Neural cell (in vitro differentiated cells): ENCODE data around the gene ALDH8A1. TPM values are rescaled to one million over a fixed set of nuclear protein-coding genes. Genes with fewer than 3 reads are reported as not detected.

Source experiments
- H2AFZ ChIP-seq: fragments of 200-600, 300-800 bp; sonication (generic), shearing (Covaris generic); 2 replicates; pipeline ENCODE4 v1.6.0; 2014; ENCODE audit warnings: low read depth, mild to moderate bottlenecking, antibody characterized with exemption, low read length, moderate library complexity
- H3F3A ChIP-seq: fragments of 200-600 bp; shearing (Covaris generic); 2 replicates; pipeline ENCODE4 v1.6.1; 2016; ENCODE audit warnings: mild to moderate bottlenecking, moderate library complexity, mixed read lengths, antibody characterized with exemption, low read length; ENCODE audit not compliant: insufficient read depth, poor library complexity, severe bottlenecking
- H3K27ac ChIP-seq: fragments of 200-600, 300-800 bp; sonication (generic), shearing (Covaris generic); 2 replicates; pipeline ENCODE4 v1.5.1; 2014; ENCODE audit warnings: mild to moderate bottlenecking, low read length, moderate library complexity
- H3K27me3 ChIP-seq: fragments of 300-800, 200-600 bp; sonication (generic), shearing (Covaris generic); 2 replicates; pipeline ENCODE4 v1.6.0; 2014; ENCODE audit warnings: mild to moderate bottlenecking, low read depth, low read length, moderate library complexity; ENCODE audit not compliant: insufficient read depth
- H3K36me3 ChIP-seq: fragments of 300-800, 200-600 bp; sonication (generic), shearing (Covaris generic); 2 replicates; pipeline ENCODE4 v1.5.1; 2014; ENCODE audit warnings: mild to moderate bottlenecking, antibody characterized with exemption, low read length, moderate library complexity; ENCODE audit not compliant: insufficient read depth
- H3K4me2 ChIP-seq: fragments of 300-800, 200-600 bp; sonication (generic), shearing (Covaris generic); 2 replicates; pipeline ENCODE4 v1.6.0; 2014; ENCODE audit warnings: mild to moderate bottlenecking, low read length
- H3K4me3 ChIP-seq: fragments of 300-800, 200-600 bp; sonication (generic), shearing (Covaris generic); 2 replicates; pipeline ENCODE4 v1.5.1; 2014; ENCODE audit warnings: mild to moderate bottlenecking, low read length, moderate library complexity
- H3K79me2 ChIP-seq: fragments of 200-600 bp; shearing (Covaris generic); replicated peaks from 2 replicates; pipeline ENCODE4 v1.6.0; 2014; ENCODE audit warnings: mild to moderate bottlenecking, low read length, moderate library complexity; ENCODE audit not compliant: insufficient read depth
- H3K9ac ChIP-seq: fragments of 300-800, 200-600 bp; sonication (generic), shearing (Covaris generic); 2 replicates; pipeline ENCODE4 v1.6.1; 2016; ENCODE audit warnings: mild to moderate bottlenecking, low read length, mixed read lengths
- H3K9me2 ChIP-seq: fragments of 200-600 bp; shearing (Covaris generic); 2 replicates; pipeline ENCODE4 v1.6.1; 2016; ENCODE audit warnings: mild to moderate bottlenecking, low read length, mixed read lengths; ENCODE audit not compliant: insufficient read depth
- H3K9me3 ChIP-seq: fragments of 200-600, 300-800 bp; sonication (generic), shearing (Covaris generic); 2 replicates; pipeline ENCODE4 v1.6.1; 2016; ENCODE audit warnings: mild to moderate bottlenecking, mixed run types, low read length, moderate library complexity, mixed read lengths
- H4K20me1 ChIP-seq: fragments of 200-600 bp; shearing (Covaris generic); 2 replicates; pipeline ENCODE4 v1.6.1; 2016; ENCODE audit warnings: mild to moderate bottlenecking, mixed run types; ENCODE audit not compliant: insufficient read depth
- EP300 ChIP-seq: fragments of 450-650 bp; conservative IDR thresholded peaks from 2 replicates; pipeline ENCODE4 v1.6.1; 2014; ENCODE audit warnings: antibody characterized with exemption, mild to moderate bottlenecking, moderate library complexity; ENCODE audit not compliant: poor library complexity, severe bottlenecking
- EZH2 ChIP-seq: fragments of 200-600, 300-800 bp; shearing (Covaris generic), sonication (generic); IDR thresholded peaks from 2 replicates; pipeline ENCODE4 v1.6.1; 2014; ENCODE audit warnings: antibody characterized with exemption, low read length, borderline replicate concordance, mild to moderate bottlenecking; ENCODE audit not compliant: insufficient read depth, poor library complexity, severe bottlenecking
- MXI1 ChIP-seq: fragments of 450-650 bp; conservative IDR thresholded peaks from 2 replicates; pipeline ENCODE4 v1.6.1; 2014; ENCODE audit warnings: antibody characterized with exemption, mild to moderate bottlenecking; ENCODE audit not compliant: poor library complexity, severe bottlenecking
- POLR2AphosphoS5 ChIP-seq: IDR thresholded peaks from 2 replicates; pipeline ENCODE4 v1.6.1; 2012
- RAD21 ChIP-seq: fragments of 450-650 bp; conservative IDR thresholded peaks from 2 replicates; pipeline ENCODE4 v1.6.1; 2014; ENCODE audit warnings: antibody characterized with exemption, mild to moderate bottlenecking, moderate library complexity
- SMC3 ChIP-seq: fragments of 450-650 bp; conservative IDR thresholded peaks from 2 replicates; pipeline ENCODE4 v1.6.1; 2014; ENCODE audit warnings: antibody characterized with exemption, mild to moderate bottlenecking, moderate library complexity; ENCODE audit not compliant: poor library complexity
- TAF1 ChIP-seq: IDR thresholded peaks from 2 replicates; pipeline ENCODE4 v1.6.1; 2012; ENCODE audit warnings: low read depth
- polyA plus RNA-seq: library from polyadenylated mRNA; depleted of rRNA; stranded (reverse); fragments of >200 nt; gene quantifications from 2 replicates; pipeline ENCODE4 v1.2.3, GENCODE V29; 2014
- TF ChIP-seq, protein P1 (sequence below): IDR thresholded peaks from 2 replicates; pipeline ENCODE4 v1.6.1; 2012; ENCODE audit warnings: borderline replicate concordance
- TF ChIP-seq, protein P2 (sequence below): fragments of 450-650 bp; IDR thresholded peaks from 2 replicates; pipeline ENCODE4 v1.5.1; 2014; ENCODE audit warnings: antibody characterized with exemption, mild to moderate bottlenecking, moderate library complexity; ENCODE audit not compliant: poor library complexity, severe bottlenecking

The ALDH8A1 gene
- polyA plus RNA-seq, 1 donor from 2014 or later = 6.9 TPM

DNA sequence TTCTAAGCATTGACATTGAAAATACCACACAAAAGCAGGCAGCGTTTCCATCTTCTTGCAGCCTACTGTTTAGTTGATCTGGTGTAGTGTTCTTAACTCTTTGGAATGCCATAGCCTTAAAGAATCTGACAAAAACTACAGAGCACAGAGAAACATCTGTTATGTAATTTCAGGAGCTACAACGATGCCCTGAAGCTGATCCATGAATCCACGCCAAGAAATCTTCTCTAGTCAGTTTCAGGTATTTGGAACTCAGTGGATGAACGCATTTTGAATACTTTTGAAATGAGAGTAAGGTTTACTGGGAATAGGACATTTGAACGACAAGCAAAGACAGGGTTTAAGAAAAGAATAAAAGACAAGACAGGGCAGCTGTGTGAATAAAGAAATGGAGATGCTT is 17.8 kb downstream of the ALDH8A1 start:
- no peaks in the 10 kb centered on the region for H4K20me1 ChIP-seq
- no peaks in the 10 kb centered on the region for H3K79me2 ChIP-seq
- no peaks in the 10 kb centered on the region for H3K9me3 ChIP-seq
- no peaks in the 10 kb centered on the region for H3K9me2 ChIP-seq
- H3K36me3 ChIP-seq = no peaks in the 10 kb centered on the region
- no peak overlapping the region for H3K4me3 ChIP-seq
- H3K9ac ChIP-seq = no peak overlapping the region
- no peaks in the 10 kb centered on the region for H3K27me3 ChIP-seq
- TF ChIP-seq EP300 = no peak
- TF ChIP-seq POLR2AphosphoS5 = no peak
- no peak for TF ChIP-seq SMC3
- TF ChIP-seq, protein P1, sequence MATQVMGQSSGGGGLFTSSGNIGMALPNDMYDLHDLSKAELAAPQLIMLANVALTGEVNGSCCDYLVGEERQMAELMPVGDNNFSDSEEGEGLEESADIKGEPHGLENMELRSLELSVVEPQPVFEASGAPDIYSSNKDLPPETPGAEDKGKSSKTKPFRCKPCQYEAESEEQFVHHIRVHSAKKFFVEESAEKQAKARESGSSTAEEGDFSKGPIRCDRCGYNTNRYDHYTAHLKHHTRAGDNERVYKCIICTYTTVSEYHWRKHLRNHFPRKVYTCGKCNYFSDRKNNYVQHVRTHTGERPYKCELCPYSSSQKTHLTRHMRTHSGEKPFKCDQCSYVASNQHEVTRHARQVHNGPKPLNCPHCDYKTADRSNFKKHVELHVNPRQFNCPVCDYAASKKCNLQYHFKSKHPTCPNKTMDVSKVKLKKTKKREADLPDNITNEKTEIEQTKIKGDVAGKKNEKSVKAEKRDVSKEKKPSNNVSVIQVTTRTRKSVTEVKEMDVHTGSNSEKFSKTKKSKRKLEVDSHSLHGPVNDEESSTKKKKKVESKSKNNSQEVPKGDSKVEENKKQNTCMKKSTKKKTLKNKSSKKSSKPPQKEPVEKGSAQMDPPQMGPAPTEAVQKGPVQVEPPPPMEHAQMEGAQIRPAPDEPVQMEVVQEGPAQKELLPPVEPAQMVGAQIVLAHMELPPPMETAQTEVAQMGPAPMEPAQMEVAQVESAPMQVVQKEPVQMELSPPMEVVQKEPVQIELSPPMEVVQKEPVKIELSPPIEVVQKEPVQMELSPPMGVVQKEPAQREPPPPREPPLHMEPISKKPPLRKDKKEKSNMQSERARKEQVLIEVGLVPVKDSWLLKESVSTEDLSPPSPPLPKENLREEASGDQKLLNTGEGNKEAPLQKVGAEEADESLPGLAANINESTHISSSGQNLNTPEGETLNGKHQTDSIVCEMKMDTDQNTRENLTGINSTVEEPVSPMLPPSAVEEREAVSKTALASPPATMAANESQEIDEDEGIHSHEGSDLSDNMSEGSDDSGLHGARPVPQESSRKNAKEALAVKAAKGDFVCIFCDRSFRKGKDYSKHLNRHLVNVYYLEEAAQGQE = no peak
- no peak for TF ChIP-seq RAD21
- TF ChIP-seq MXI1 = no peak
- TF ChIP-seq, protein P2, sequence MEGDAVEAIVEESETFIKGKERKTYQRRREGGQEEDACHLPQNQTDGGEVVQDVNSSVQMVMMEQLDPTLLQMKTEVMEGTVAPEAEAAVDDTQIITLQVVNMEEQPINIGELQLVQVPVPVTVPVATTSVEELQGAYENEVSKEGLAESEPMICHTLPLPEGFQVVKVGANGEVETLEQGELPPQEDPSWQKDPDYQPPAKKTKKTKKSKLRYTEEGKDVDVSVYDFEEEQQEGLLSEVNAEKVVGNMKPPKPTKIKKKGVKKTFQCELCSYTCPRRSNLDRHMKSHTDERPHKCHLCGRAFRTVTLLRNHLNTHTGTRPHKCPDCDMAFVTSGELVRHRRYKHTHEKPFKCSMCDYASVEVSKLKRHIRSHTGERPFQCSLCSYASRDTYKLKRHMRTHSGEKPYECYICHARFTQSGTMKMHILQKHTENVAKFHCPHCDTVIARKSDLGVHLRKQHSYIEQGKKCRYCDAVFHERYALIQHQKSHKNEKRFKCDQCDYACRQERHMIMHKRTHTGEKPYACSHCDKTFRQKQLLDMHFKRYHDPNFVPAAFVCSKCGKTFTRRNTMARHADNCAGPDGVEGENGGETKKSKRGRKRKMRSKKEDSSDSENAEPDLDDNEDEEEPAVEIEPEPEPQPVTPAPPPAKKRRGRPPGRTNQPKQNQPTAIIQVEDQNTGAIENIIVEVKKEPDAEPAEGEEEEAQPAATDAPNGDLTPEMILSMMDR = no peak
- no peak for TF ChIP-seq TAF1
- TF ChIP-seq EZH2 = no peak
- no peak overlapping the region for H2AFZ ChIP-seq
- no peaks in the 10 kb centered on the region for H3F3A ChIP-seq
- H3K4me2 ChIP-seq = no peak overlapping the region
- H3K27ac ChIP-seq = no peak overlapping the region

DNA sequence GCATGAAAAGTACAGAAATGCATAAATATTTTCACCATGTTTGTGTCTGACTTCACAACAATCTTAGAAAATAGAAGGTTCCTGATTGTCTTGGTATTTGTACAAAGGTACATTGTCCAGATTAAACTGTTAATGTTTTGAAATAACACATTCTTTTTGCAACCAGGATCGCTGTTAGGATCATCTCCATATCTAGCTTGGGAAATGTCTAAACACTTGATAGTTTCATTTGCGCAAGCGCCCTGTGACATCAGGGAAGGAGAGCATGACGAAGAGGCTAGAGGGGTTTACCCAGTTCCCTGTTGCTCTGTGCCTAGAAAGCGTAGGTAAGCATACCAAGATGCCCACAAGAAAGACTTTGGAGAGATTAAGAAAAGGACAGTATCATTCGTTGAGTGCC is 19.4 kb downstream of the ALDH8A1 start:
- Histone ChIP-seq H3K9me3 (no peaks in the 10 kb centered on the region), H3K79me2 (no peaks in the 10 kb centered on the region), H3K9me2 (no peaks in the 10 kb centered on the region), H3K4me2 (no peak overlapping the region), H3K9ac (no peak overlapping the region), H2AFZ (no peak overlapping the region), H4K20me1 (no peaks in the 10 kb centered on the region), H3K27me3 (no peaks in the 10 kb centered on the region), H3K4me3 (no peak overlapping the region), H3K36me3 (no peaks in the 10 kb centered on the region), H3K27ac (no peak overlapping the region), H3F3A (no peaks in the 10 kb centered on the region)
- TF ChIP-seq POLR2AphosphoS5 = no peak
- TF ChIP-seq, protein P2 = no peak
- TF ChIP-seq EP300 = no peak
- TF ChIP-seq RAD21 = no peak
- TF ChIP-seq EZH2 = no peak
- TF ChIP-seq TAF1 = no peak
- TF ChIP-seq MXI1 = no peak
